ENCODE results near the gene TSPO2. TPM values are rescaled to one million over a fixed set of nuclear protein-coding genes. Genes with fewer than 3 reads are reported as not detected.

The TSPO2 gene
- total RNA-seq, 2 donors from 2014 or later: not detected

DNA sequence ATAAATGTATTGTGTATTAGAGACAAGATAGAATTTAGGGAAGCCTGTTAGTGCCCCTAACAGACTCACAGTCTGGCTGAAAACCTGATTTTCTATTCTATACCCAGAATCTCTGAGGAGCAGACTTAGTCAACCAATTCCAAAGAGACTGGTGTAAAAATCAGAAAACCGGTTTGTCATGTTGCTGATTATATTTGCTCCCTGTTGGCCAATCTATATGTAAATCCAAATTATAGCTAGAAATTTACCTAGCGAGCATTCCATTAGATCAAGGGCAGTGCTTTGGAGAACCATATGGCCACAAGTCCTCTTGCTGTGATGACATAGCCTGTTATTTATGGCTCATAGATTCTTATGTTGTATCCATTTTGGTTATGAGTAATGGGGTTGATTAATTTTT is 35.3 kb downstream of the TSPO2 start:
- no peak overlapping the region for H3K27ac ChIP-seq
- H3K27me3 ChIP-seq: no peaks in the 10 kb centered on the region
- DNase-seq: no peak
- intact Hi-C loops (cut with DNase I): no loop called here
- H3K9ac ChIP-seq (ENCODE audit: low read depth in 2 of 2, low read length in 2 of 2): no peak overlapping the region
- H3K9me3 ChIP-seq: no peaks in the 10 kb centered on the region
- no peak overlapping the region for H3K4me3 ChIP-seq
- H3K4me1 ChIP-seq: no peaks in the 10 kb centered on the region
- TF ChIP-seq, protein P1, sequence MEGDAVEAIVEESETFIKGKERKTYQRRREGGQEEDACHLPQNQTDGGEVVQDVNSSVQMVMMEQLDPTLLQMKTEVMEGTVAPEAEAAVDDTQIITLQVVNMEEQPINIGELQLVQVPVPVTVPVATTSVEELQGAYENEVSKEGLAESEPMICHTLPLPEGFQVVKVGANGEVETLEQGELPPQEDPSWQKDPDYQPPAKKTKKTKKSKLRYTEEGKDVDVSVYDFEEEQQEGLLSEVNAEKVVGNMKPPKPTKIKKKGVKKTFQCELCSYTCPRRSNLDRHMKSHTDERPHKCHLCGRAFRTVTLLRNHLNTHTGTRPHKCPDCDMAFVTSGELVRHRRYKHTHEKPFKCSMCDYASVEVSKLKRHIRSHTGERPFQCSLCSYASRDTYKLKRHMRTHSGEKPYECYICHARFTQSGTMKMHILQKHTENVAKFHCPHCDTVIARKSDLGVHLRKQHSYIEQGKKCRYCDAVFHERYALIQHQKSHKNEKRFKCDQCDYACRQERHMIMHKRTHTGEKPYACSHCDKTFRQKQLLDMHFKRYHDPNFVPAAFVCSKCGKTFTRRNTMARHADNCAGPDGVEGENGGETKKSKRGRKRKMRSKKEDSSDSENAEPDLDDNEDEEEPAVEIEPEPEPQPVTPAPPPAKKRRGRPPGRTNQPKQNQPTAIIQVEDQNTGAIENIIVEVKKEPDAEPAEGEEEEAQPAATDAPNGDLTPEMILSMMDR (IDR thresholded peaks at IDR 0.05): no peak
- peaks cover 4% of the 10 kb centered on the region for H3K36me3 ChIP-seq

DNA sequence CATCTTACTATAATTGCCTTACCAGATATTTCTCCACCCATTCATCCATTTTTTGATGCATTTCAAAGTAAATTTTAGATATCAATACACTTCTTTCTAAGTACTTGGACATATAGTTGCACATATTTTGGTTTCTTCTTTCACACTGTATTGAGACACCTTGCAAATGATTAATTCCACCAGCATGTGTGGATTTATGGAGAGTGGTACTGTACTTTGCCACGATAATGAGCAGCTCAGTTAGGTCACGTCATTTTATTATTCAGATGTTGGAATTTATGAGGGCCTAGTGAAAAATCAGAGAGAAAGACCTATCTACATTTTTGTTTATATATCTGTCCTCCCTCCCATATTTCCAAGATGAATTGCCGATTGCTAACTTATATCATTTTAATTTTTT is 35.8 kb downstream of the TSPO2 start:
- Histone ChIP-seq H3K4me1 (no peaks in the 10 kb centered on the region), H3K27ac (no peak overlapping the region)
- intact Hi-C loops (cut with DNase I): no loop called here

DNA sequence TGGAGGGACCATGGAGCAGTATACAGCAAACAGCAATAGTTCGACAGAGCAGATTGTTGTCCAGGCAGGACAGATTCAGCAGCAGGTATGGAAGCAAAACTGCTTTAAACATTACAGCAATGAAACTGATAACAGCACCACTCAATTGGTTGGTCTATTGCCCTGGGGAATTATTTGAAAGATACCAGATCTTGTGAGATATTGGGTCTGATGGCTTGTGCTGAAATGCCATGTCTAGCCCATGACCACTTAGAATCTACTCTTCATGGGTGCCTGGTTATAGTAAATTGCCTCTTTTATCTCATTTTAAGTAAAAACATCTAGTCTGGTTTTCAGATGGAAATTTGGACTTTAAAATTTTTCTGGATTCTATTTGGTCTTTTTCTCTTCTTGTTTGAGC is 36.8 kb downstream of the TSPO2 start:
- DNase-seq: no peak
- TF ChIP-seq, protein P1 (IDR thresholded peaks at IDR 0.05): no peak
- Histone ChIP-seq H3K4me3 (no peak overlapping the region), H3K9me3 (no peaks in the 10 kb centered on the region), H3K27ac (no peak overlapping the region), H3K9ac (ENCODE audit: low read depth in 2 of 2, low read length in 2 of 2) (no peak overlapping the region), H3K36me3 (peaks cover 4% of the 10 kb centered on the region), H3K4me1 (no peaks in the 10 kb centered on the region), H3K27me3 (no peaks in the 10 kb centered on the region)
- intact Hi-C loops (cut with DNase I): no loop called here

More for the DNA sequence above, 35.8 kb downstream of the TSPO2 start:
- H3K27me3 ChIP-seq: no peaks in the 10 kb centered on the region
- no peaks in the 10 kb centered on the region for H3K9me3 ChIP-seq
- H3K4me3 ChIP-seq: no peak overlapping the region
- DNase-seq: no peak
- TF ChIP-seq, protein P1 (IDR thresholded peaks at IDR 0.05): no peak
- no peak overlapping the region for H3K9ac ChIP-seq (ENCODE audit: low read depth in 2 of 2, low read length in 2 of 2)
- H3K36me3 ChIP-seq: peaks cover 4% of the 10 kb centered on the region

DNA sequence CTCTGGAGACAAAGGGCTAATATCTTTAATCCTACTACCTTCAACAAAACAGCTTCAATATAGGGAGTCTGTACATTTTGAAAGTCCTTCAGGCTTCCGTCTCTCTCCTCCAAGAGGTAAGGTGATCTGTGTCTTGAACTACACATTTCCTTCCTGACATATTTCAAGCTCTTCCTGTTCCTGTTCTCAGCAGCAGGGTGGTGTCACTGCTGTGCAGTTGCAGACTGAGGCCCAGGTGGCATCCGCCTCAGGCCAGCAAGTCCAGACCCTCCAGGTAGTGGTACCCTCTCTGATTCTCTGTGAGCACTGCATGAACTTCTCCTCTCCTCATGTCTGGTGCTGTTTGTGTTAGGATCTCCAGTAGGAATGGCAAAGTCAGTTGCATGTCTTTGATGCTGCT is 38.4 kb downstream of the TSPO2 start:
- Histone ChIP-seq H3K4me3 (no peak overlapping the region), H3K36me3 (peaks cover 4% of the 10 kb centered on the region), H3K27me3 (no peaks in the 10 kb centered on the region), H3K27ac (no peak overlapping the region), H3K9ac (ENCODE audit: low read depth in 2 of 2, low read length in 2 of 2) (no peak overlapping the region), H3K4me1 (no peaks in the 10 kb centered on the region), H3K9me3 (no peaks in the 10 kb centered on the region)
- TF ChIP-seq, protein P1 (IDR thresholded peaks at IDR 0.05): no peak
- intact Hi-C loops (cut with DNase I): no loop called here
- DNase-seq: no peak

DNA sequence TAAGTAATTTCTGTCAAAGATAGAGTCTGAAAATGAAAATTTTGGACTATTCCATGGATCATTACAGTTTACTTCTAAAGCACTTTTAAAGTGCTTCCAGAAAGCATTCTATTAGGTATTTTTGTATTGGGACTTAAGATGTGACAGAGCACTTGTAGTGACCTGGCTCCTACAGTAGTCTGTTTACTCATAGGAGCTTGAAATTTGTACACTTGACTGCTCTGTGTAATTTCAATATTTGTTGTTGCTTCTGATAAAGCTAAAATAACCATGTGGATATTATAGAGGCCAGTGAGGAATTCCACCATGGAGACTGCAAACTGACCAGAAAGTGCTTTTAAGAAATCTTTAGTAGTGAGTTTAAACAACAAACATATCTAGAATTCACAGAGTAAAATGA is 40.8 kb downstream of the TSPO2 start:
- no peak overlapping the region for H3K27ac ChIP-seq
- H3K36me3 ChIP-seq: peaks cover 4% of the 10 kb centered on the region
- H3K4me1 ChIP-seq: no peaks in the 10 kb centered on the region
- intact Hi-C loops (cut with DNase I): no loop called here
- no peaks in the 10 kb centered on the region for H3K9me3 ChIP-seq
- H3K27me3 ChIP-seq: no peaks in the 10 kb centered on the region
- no peak for DNase-seq
- H3K9ac ChIP-seq (ENCODE audit: low read depth in 2 of 2, low read length in 2 of 2): no peak overlapping the region
- H3K4me3 ChIP-seq: no peak overlapping the region
- TF ChIP-seq, protein P1 (IDR thresholded peaks at IDR 0.05): no peak

DNA sequence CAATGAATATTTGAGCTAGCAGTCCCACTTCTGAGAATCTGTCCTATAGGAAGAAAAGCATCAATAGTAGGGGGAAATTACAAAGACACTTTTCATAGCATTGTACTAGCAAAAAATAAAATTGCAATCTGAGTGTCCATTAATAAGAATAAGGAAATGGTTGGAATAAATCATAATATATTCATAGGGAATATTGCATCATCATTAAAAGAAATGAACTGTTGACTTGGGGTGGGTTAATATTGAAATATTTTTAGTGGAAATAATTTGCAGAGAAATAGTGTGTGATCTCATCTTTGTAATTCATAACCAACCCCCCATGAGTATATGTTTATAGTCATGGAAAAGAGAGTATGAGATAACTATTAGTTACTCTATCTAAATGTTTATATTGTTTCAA is 42.9 kb downstream of the TSPO2 start:
- Histone ChIP-seq H3K4me1 (no peaks in the 10 kb centered on the region), H3K27ac (no peak overlapping the region), H3K4me3 (no peak overlapping the region), H3K36me3 (peaks cover 4% of the 10 kb centered on the region), H3K27me3 (no peaks in the 10 kb centered on the region), H3K9ac (ENCODE audit: low read depth in 2 of 2, low read length in 2 of 2) (no peak overlapping the region), H3K9me3 (no peaks in the 10 kb centered on the region)
- no peak for DNase-seq
- TF ChIP-seq, protein P1 (IDR thresholded peaks at IDR 0.05): no peak
- intact Hi-C loops (cut with DNase I): no loop called here

Data from colonic mucosa (tissue), 4 donors.